H1 (cell line): ENCODE data around the gene MAPK8IP1. TPM values are rescaled to one million over a fixed set of nuclear protein-coding genes. Genes with fewer than 3 reads are reported as not detected.

ENCODE experiments used
- CTCF ChIA-PET: fragments of 300-600 bp; sonication (Branson Sonifier 250); formaldehyde crosslinking; loops from one replicate; lab custom pipeline; 2021; ENCODE audit not compliant: partially characterized antibody; lab: Charles Lee
- POLR2A ChIA-PET: fragments of 300-600 bp; sonication (Branson Sonifier 250); formaldehyde crosslinking; loops from one replicate; lab custom pipeline; 2021; ENCODE audit warnings: inconsistent platforms; ENCODE audit not compliant: partially characterized antibody; lab: Charles Lee
- DNase-seq, 2 experiments: peaks; one replicate each; pipeline versions ENCODE4 v3.0.0 to v3.0.0-alpha.2; 2010 to 2022; ENCODE audit warnings: low spot score in 2 of 2, low read depth in 1 of 2, mixed read lengths in 1 of 2
- FAIRE-seq: peaks from 2 replicates; lab custom pipeline; 2011; peaks lifted over from hg19 to GRCh38; lab: Jason Lieb, UNC
- H2AFZ ChIP-seq: 2 replicates; pipeline ENCODE4 v1.8.1; 2012; ENCODE audit warnings: low read length, inconsistent platforms
- H2AK5ac ChIP-seq: 2 replicates; pipeline ENCODE4 v1.6.1; 2013; ENCODE audit warnings: low read depth, low read length
- H2BK120ac ChIP-seq: replicated peaks from 2 replicates; pipeline ENCODE3; 2013; ENCODE audit warnings: low read depth, low read length, inconsistent platforms
- H2BK12ac ChIP-seq: 2 replicates; pipeline ENCODE4 v1.6.1; 2013; ENCODE audit warnings: low read depth, low read length
- H2BK15ac ChIP-seq: 2 replicates; pipeline ENCODE4 v1.6.1; 2013; ENCODE audit warnings: low read length
- H2BK20ac ChIP-seq: 2 replicates; pipeline ENCODE4 v1.6.1; 2013; ENCODE audit warnings: low read length
- H2BK5ac ChIP-seq: 2 replicates; pipeline ENCODE4 v1.6.1; 2013; ENCODE audit warnings: low read depth, low read length
- H3K14ac ChIP-seq: 2 replicates; pipeline ENCODE4 v1.6.1; 2013; ENCODE audit warnings: inconsistent platforms; ENCODE audit not compliant: insufficient read length
- H3K18ac ChIP-seq: 2 replicates; pipeline ENCODE4 v1.6.1; 2013; ENCODE audit warnings: low read length; ENCODE audit errors: extremely low read depth
- H3K23ac ChIP-seq: 2 replicates; pipeline ENCODE4 v1.6.1; 2013; ENCODE audit warnings: inconsistent platforms; ENCODE audit not compliant: insufficient read length
- H3K23me2 ChIP-seq: 2 replicates; pipeline ENCODE4 v1.6.1; 2013; ENCODE audit warnings: low read depth, low read length
- H3K27ac ChIP-seq: 2 replicates; pipeline ENCODE4 v1.6.1; 2011; ENCODE audit warnings: low read depth, low read length, inconsistent platforms
- H3K27me3 ChIP-seq, 4 experiments: replicated peaks in 1 of 4; 1 replicate in 1 of 4; 2 replicates in 3 of 4; pipeline versions ENCODE4 v1.6.1 to v1.8.1; 2011 to 2013; ENCODE audit warnings: low read length in 3 of 4, mild to moderate bottlenecking in 3 of 4, inconsistent platforms in 2 of 4, mixed read lengths in 2 of 4, moderate library complexity in 1 of 4; ENCODE audit not compliant: control insufficient read depth in 3 of 4, insufficient read depth in 3 of 4; ENCODE audit errors: extremely low read depth in 1 of 4
- H3K36me3 ChIP-seq, 4 experiments: 2 replicates each; pipeline versions ENCODE4 v1.6.1 to v1.8.1; 2011 to 2013; ENCODE audit warnings: mild to moderate bottlenecking in 4 of 4, low read length in 3 of 4, moderate library complexity in 2 of 4, control low read depth in 1 of 4, inconsistent platforms in 1 of 4; ENCODE audit not compliant: insufficient read depth in 4 of 4, control insufficient read depth in 2 of 4
- H3K4ac ChIP-seq: replicated peaks from 2 replicates; pipeline ENCODE3; 2013; ENCODE audit warnings: low read length, low read depth, mixed read lengths, inconsistent platforms; ENCODE audit not compliant: insufficient read length
- H3K4me1 ChIP-seq, 4 experiments: replicated peaks in 1 of 4; 1 replicate in 1 of 4; 2 replicates in 3 of 4; pipeline versions ENCODE4 v1.6.1 to v1.8.1; 2011 to 2013; ENCODE audit warnings: low read length in 3 of 4, inconsistent platforms in 2 of 4, mixed read lengths in 1 of 4; ENCODE audit not compliant: insufficient read depth in 4 of 4, control insufficient read depth in 3 of 4
- H3K4me2 ChIP-seq, 2 experiments: 2 replicates each; pipeline versions ENCODE4 v1.6.1 to v1.8.1; 2011 to 2013; ENCODE audit warnings: low read depth in 2 of 2, low read length in 2 of 2, control low read depth in 1 of 2, inconsistent platforms in 1 of 2, mild to moderate bottlenecking in 1 of 2; ENCODE audit not compliant: insufficient read depth in 1 of 2
- H3K4me3 ChIP-seq, 4 experiments: fragments of 200-600, 300-600 bp in 1 of 4; sonication (generic), shearing (Covaris generic), sonication (Bioruptor Twin) in 1 of 4; 2 replicates each; pipeline versions ENCODE4 v1.5.1 to v1.8.1; 2011 to 2016; ENCODE audit warnings: low read length in 4 of 4, low read depth in 3 of 4, control low read depth in 2 of 4, inconsistent platforms in 2 of 4, mild to moderate bottlenecking in 2 of 4, mixed read lengths in 1 of 4, moderate library complexity in 1 of 4; ENCODE audit not compliant: insufficient read depth in 2 of 4; ENCODE audit errors: extremely low read depth in 1 of 4
- H3K56ac ChIP-seq: replicated peaks from 2 replicates; pipeline ENCODE3; 2013; ENCODE audit warnings: low read depth, mild to moderate bottlenecking, mixed read lengths, low read length, inconsistent platforms; ENCODE audit not compliant: insufficient read length
- H3K79me1 ChIP-seq: 2 replicates; pipeline ENCODE4 v1.6.1; 2013; ENCODE audit warnings: low read depth, low read length, control low read depth
- H3K79me2 ChIP-seq, 2 experiments: 2 replicates each; pipeline versions ENCODE4 v1.6.1 to v1.8.1; 2012 to 2013; ENCODE audit warnings: low read length in 2 of 2, mild to moderate bottlenecking in 2 of 2, inconsistent platforms in 1 of 2; ENCODE audit not compliant: insufficient read depth in 2 of 2, control insufficient read depth in 1 of 2
- H3K9ac ChIP-seq, 4 experiments: replicated peaks in 1 of 4; 1 replicate in 1 of 4; 2 replicates in 3 of 4; pipeline versions ENCODE4 v1.6.1 to v1.8.1; 2011 to 2013; ENCODE audit warnings: low read depth in 3 of 4, low read length in 3 of 4, control low read depth in 2 of 4, mild to moderate bottlenecking in 2 of 4, moderate library complexity in 2 of 4, inconsistent platforms in 1 of 4; ENCODE audit errors: extremely low read depth in 1 of 4
- H3K9me3 ChIP-seq, 2 experiments: 2 replicates each; pipeline versions ENCODE4 v1.6.1 to v1.8.1; 2012 to 2013; ENCODE audit warnings: mild to moderate bottlenecking in 2 of 2, moderate library complexity in 2 of 2, control low read depth in 1 of 2, inconsistent platforms in 1 of 2, low read depth in 1 of 2, low read length in 1 of 2, mixed read lengths in 1 of 2; ENCODE audit not compliant: insufficient read depth in 2 of 2
- H4K20me1 ChIP-seq, 2 experiments: replicated peaks in 1 of 2; 2 replicates each; pipeline versions ENCODE3 to v1.8.1; 2011 to 2013; ENCODE audit warnings: inconsistent platforms in 2 of 2, low read length in 2 of 2, mild to moderate bottlenecking in 1 of 2; ENCODE audit not compliant: insufficient read depth in 2 of 2, control insufficient read depth in 1 of 2
- H4K5ac ChIP-seq: 2 replicates; pipeline ENCODE4 v1.6.1; 2013; ENCODE audit warnings: low read length, low read depth, mixed read lengths, inconsistent platforms; ENCODE audit not compliant: insufficient read length
- H4K8ac ChIP-seq: 2 replicates; pipeline ENCODE4 v1.8.0; 2013; ENCODE audit warnings: mild to moderate bottlenecking, moderate library complexity, low read length, inconsistent platforms; ENCODE audit not compliant: insufficient read depth; ENCODE audit errors: extremely low read depth
- H4K91ac ChIP-seq: replicated peaks from 2 replicates; pipeline ENCODE3; 2013; ENCODE audit warnings: low read length, mixed read lengths, inconsistent platforms; ENCODE audit not compliant: insufficient read length
- CTBP2 ChIP-seq: IDR thresholded peaks from 2 replicates; pipeline ENCODE4 v1.7.0; 2011; ENCODE audit warnings: borderline replicate concordance, mild to moderate bottlenecking, moderate library complexity, mixed read lengths, low read length; ENCODE audit not compliant: insufficient read depth, insufficient read length
- SIX5 ChIP-seq: IDR thresholded peaks from 2 replicates; pipeline ENCODE4 v1.6.1; 2011; ENCODE audit warnings: mild to moderate bottlenecking, low read depth, low read length
- SP4 ChIP-seq: IDR thresholded peaks from 2 replicates; pipeline ENCODE4 v1.6.1; 2012; ENCODE audit warnings: low read length, inconsistent platforms
- SRF ChIP-seq: IDR thresholded peaks from 2 replicates; pipeline ENCODE4 v1.6.1; 2011; ENCODE audit warnings: mild to moderate bottlenecking, low read depth, low read length, moderate library complexity
- WGBS, 2 experiments: shearing (Covaris generic) in 1 of 2; methylation state at CpG; one replicate each; pipeline versions ENCODE4 v1.1.6 to v1.1.7; 2013 to 2015; ENCODE audit warnings: low lambda C conversion rate in 2 of 2, mixed read lengths in 2 of 2, inconsistent platforms in 1 of 2, low coverage in 1 of 2, missing lambda C conversion rate in 1 of 2; ENCODE audit not compliant: insufficient replicate concordance in 2 of 2, insufficient coverage in 1 of 2, insufficient read length in 1 of 2; ENCODE audit errors: extremely low coverage in 1 of 2, missing lambda C conversion rate in 1 of 2; 5-methylcytosine and 5-hydroxymethylcytosine counted together
- polyA plus RNA-seq, 7 experiments: library from polyadenylated mRNA; depleted of rRNA in 3 of 7; stranded (reverse) in 5 of 7; unstranded in 2 of 7; fragments of >200 nt in 5 of 7; fragments of 200-250 nt in 2 of 7; gene quantifications; 1 replicate in 5 of 7; 2 replicates in 1 of 7; 4 replicates in 1 of 7; pipeline versions ENCODE4 v1.2.1 to v1.2.3, GENCODE V29; 2011 to 2013; ENCODE audit warnings: missing spikeins in 2 of 7, mixed read lengths in 2 of 7
- total RNA-seq: library from RNA; stranded (reverse); fragmentation: NEBNext Ultra II Directional; extraction: Animal tissue kit (Norgen Biotek cat#: 25700); gene quantifications from 2 replicates; pipeline ENCODE4 v1.2.1, GENCODE V29; 2021

MAPK8IP1 gene
- total and polyA plus RNA-seq, 2 of the 8 experiments (the other 6 are each of a cell fraction or from before 2014, with no cell fraction given) = 32.4 to 40.1 TPM

DNA sequence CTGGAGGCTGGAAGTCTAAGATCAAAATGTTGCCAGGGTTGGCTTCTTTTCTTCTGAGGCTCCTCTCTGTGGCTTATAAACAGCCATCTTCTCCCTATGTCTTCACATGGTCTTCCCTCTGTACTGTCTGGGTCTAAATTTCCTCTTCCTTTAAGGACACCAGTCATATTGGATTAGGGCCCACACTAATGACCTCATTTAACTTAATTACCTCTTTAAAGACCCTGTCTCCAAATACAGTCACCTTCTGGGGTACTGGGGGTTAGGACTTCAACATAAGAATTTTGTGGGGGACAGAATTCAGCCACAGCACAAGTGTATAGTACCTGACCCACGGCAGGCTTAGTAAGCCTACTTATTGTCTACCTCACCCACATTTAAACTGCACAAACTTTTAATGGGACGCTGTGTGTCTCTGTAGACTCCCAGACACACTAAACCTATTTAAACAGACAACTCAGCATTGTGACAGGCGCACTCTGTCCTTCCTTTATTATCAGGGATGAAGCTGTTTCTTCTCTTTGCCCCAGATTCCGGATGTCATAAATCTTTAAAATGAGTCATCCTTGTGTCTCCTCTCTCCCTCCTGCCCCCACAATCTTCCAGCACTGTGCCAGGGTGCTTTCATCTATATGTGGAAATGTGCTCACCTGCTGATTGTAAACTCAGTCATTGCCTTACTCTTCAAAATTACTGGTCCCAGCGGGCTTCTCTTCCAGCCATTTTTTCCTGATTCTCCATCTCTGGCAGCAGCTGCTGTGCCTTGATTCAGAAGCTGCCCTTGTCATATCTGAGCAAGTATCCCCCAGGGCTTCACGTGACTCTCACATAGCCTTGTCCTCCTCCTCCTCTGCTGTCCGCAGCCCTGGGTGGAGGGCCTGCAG is 5.4 kb upstream of the MAPK8IP1 start:
- Histone ChIP-seq H4K5ac (no peak overlapping the region), H3K23ac (no peak overlapping the region), H3K4me1 (peaks cover 8 to 16% (median 12%) of the 10 kb centered on the region in 4 experiments; a peak in 6 of 7 replicates), H4K20me1 (peaks cover 0 to 4% of the 10 kb centered on the region in 2 experiments), H2AK5ac (no peak overlapping the region), H2AFZ (no peak overlapping the region), H3K79me1 (peaks cover 3% of the 10 kb centered on the region; the same call in 1 of the 2 replicates), H2BK120ac (no peak overlapping the region), H2BK15ac (no peak overlapping the region), H3K36me3 (no peaks in the 10 kb centered on the region; a peak in 2 of 8 replicates), H3K9ac (no peak overlapping the region), H3K23me2 (peaks cover under 1% of the 10 kb centered on the region; the same call in 1 of the 2 replicates), H3K27ac (no peak overlapping the region), H3K14ac (no peak overlapping the region), H3K79me2 (no peaks in the 10 kb centered on the region), H3K9me3 (no peaks in the 10 kb centered on the region), H2BK5ac (no peak overlapping the region), H4K91ac (no peak overlapping the region), H2BK12ac (no peak overlapping the region), H3K4ac (no peak overlapping the region), H3K4me3 (no peak overlapping the region), H2BK20ac (no peak overlapping the region), H3K4me2 (no peak overlapping the region), H3K56ac (no peak overlapping the region), H3K18ac (no peak overlapping the region), H4K8ac (no peak overlapping the region), H3K27me3 (no peaks in the 10 kb centered on the region; a peak in 2 of 7 replicates)
- ChIA-PET CTCF (interaction anchor here (1.0 to 5.2 kb wide), 5 partner anchors 8 to 274 kb away, joined by 3 to 41 read pairs (median 5); partner anchors contain the start of gene PEX16), POLR2A (interaction anchor here (0.9 to 1.2 kb wide), 3 partner anchors 10 to 28 kb away, joined by 3 to 4 read pairs (median 4); no protein-coding TSS in a partner anchor)
- no peak for TF ChIP-seq CTBP2
- TF ChIP-seq SIX5 = no peak
- no peak for TF ChIP-seq SRF
- TF ChIP-seq SP4 = no peak
- 83% methylated on average over 7 of the region's 7 CpGs; no CpG with 5 or more reads in 1 of the 2 experiments for WGBS, 2 experiments
- DNase-seq (no peak), FAIRE-seq (no peak)
